Activated CD8-positive, alpha-beta memory T cell treated with anti-CD3 and anti-CD28 coated beads, Interleukin-2, amount 50 U/mL, for 24 hours (primary cell): Measurements from ENCODE around the gene RIPK4.
"Not testable (repeated sequence)": the region's sequence is repeated elsewhere in the genome, so short reads cannot be mapped to it uniquely, and the experiment has no call there.

Source experiments
- DNase-seq: peaks from one replicate; pipeline ENCODE4 v3.0.0-alpha.2; 2020; ENCODE audit errors: extremely low read depth

RIPK4 gene

DNA sequence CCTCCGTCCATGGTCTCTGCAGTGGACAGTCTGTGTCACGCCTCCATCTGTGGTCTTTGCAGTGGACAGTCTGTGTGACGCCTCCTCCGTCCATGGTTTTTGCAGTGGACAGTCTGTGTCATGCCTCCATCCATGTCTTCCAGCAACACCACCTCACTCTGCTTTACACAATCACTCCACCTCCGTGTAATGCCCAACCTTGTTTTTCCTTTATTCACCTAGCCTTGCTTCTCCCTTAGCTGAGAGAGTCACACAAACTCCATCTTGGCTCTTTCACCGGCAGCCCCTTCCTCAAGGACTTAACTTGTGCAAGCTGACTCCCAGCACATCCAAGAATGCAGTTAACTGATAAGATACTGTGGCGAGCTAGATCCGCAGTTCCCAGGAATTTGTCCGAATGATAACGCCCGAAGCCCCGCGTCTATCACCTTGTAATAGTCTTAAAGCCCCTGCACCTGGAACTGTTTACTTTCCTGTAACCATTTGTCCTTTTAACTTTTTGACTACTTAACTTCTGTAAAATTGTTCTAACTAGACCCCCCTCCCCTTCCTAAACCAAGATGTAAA lies 52.5 kb downstream of the RIPK4 start:
- DNase-seq, result not testable (repeated sequence)

DNA sequence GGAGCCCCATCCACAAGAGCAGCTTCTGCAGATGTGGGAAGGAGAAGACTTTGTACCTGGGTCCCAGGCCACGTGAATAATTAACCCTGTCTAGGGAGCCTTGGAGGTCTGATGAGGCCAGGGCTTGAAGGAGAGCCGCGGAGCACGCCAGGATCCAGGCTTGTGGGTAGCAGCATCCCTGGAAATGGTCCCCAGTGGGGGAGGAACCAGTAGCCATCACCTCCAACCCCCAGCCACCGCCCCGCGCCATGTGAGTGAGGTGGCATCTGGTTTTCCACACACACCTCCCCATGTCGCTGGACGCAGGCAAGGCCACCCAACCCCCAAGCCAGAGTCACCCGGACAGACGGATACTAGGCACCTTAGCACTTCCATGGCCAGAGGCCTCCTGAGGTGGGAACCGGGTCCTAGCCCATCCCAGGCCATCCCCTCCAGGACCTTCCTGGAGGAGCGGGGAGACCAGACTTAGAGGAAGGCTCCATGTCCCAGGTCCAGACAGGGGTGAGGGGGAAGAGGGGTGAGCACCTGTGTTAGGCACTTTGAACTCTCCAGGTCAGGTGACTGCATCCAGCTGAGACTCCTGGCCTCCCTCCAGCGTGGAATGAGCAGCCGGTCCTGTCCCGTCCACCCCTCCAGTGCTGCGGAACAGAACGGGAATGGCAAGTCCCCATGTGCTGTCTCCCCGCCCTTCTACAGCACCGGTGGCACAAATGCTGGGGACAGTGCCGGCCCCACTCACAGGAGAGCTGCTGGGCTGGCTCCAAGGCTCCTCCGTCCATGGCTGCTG lies 53.2 kb downstream of the RIPK4 start:
- DNase-seq, result no peak

DNA sequence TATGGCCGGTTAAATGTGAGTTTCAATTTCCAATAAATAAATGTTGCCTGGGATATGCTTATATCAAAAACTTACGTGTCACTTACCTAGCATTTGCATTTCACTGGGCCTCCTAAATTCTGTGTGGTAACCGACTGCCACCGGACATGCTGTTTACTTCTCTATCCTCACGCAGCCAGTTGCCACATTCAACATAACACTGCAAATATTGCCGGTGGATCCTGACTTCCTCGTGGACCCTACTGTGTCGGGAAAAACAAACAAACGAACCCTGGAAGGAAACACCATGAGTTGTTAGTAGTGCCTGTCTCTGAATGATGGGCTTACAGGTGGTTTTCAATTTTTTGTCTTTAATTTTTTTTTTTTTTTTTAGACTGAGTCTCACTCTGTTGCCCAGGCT lies 54.1 kb downstream of the RIPK4 start:
- DNase-seq, result no peak

DNA sequence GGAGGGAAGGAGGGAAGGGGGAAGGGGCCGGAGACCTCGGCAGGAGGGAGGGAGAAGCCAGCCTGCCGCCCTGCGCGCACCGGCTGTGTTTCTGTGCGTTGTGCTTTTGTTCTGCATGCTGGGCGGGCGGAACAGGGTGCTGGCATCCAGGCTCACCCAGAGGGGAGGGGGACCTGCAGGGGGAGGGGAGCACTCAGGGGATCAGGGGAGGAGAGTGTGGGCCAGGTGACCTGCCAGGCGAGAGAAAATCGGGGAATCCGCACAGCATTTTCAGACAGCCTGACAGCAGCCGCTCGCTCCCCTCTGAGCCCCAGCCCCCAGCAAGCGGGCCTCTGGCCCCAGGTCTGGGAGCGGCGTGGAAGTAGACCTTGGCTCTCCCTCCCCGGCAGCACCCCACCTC lies 54.7 kb downstream of the RIPK4 start:
- no peak for DNase-seq

DNA sequence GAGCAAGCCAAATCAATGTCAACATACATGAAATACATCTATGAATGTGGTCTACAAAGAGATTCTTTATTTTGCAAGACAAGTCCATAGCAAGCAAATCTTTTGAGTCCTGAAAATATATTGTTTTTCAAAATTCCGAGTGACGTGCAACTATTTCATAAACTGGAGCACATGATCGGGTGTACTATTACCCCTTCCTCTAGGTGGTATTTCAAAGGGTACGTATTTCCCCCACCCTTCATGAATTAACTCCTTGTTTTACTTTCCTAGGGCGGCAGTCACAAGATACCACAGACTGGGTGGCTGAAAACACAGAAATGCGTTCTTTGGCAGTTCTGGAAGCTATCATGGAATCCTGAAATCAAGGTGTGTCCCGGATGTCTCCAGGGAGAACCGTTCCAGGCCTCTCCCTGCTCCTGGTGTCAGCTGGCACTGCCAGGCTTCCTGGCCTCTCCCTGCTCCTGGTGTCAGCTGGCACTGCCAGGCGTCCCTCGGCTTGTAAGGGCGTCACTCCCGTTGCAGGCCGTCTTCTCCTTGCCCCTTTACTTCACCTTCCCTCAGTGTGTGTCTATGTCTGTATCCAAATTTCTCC lies 55.3 kb downstream of the RIPK4 start:
- no peak for DNase-seq

DNA sequence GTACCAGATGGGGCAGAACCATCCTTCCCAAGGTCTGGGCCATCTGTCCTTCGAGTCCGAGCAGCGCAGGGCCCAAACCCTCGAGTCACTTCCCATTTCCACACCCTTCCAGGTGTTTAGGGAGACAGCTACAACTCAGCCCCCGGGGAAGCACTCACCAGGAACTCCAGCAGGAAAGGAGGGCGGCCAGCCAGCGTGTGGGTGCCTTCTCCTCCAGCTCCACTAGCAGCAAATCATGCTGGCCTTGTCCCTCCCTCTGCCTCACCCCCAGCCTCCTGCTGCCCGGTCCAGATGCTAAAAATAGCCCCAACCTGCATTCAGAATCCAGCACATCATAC lies 56.1 kb downstream of the RIPK4 start:
- no peak for DNase-seq

DNA sequence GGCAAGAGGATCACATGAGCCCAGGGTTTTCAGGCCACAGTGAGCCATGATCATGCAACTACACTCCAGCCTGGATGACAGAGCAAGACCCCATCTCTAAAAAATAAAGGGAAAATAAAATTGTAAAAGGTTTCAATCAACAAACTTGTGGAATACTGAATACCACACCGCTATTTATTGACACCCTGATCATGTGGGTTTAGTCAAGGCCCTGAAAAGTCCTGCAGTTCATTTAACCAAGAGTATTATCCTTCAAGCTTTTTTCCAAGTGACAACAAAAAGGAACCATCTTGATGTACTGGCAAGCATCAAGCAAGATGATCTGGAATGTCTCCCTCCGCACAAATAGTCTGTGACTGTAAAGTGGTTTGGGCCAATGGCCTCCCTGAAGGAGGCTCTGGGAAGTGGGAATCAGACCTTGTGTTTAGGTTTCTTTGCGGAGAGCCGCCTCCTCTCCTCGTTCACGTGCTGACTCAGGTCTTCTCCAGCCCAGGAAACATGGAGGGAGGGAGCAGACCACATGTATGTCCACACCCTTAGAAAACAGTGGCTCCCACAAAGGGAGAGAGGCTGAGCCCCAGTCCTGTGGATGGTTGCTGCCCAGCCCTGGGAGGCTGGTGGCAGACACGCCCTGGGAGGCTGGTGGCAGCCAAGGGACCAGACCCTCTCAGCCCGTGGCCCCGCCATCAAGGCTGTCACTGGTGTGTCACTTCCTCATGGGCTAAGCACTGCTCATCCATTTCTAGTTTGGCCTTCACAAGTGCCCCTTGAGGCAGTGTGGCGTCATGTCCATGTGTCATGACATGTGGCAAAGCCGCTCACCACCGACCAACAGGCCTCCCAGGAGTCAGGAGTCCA lies 56.7 kb downstream of the RIPK4 start:
- DNase-seq, result no peak

DNA sequence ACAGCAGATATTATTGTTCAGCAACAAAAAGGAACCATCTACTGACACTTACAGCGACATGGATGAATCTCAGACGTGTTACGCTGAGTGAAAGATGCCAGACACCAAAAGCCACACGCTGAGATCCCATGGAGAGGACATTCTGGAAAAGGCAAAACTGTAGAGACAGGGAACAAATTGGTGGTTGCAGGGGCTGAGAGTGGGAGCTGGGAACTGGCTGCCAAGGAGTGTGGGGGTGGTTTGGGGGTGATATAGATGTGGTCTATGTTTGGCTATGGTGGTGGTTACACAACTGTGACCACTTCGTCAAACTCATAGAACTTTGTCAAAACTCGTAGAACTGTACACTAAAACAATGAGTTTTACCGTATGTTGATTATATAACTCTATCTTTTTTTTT lies 57.7 kb downstream of the RIPK4 start:
- DNase-seq, result no peak

DNA sequence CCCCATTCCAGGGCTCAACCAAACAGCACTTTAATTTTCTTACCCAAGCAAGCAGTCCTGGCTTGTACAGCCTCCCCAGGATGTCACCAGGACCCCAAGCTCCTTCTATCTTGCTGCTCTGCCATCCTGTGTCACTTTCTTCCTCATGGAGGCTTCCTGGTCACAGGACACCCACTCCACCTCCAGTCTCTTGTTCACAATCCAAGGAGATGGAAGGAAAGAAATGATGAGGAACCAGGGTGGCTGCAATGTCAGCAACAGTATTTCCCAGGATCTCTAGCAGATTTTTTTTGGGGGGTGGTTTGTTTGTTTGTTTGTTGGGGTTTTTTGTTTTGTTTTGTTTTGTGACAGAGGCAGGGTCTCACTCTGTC lies 58.9 kb downstream of the RIPK4 start:
- no peak for DNase-seq

DNA sequence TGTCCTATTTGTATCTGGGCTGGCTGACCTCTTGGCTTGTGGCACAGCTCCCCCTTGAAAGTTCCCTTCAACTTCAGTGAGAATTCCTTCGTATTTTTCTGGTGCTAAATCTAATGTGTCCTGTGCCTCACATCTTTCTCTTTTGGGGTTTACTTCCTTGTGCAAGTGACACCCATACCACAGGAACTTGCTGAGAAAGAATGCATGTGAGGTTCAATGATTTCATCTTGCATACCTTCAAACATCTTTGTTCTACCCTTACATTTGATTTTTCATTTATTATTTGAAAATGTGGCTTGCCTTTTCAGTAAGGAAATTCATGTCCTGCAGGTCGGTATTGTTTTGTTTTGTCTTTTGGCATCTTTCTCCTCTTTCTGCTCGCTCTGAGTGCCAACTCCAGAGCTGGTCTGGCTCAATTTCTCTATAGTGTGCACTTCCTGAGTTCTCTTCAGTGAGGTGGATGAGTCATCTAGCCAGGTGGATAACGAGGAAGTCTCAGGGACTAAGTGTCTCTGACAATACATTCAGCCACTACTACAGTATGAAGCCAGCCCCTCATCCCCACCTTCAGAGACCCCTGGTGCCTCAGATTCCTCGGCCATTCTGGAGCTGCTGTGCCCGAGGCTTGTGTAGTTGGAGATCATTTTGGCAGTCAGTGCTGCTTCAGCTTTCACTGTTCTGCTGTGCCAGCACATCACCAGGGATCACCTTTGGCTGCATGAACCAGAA lies 59.5 kb downstream of the RIPK4 start:
- DNase-seq, result no peak

DNA sequence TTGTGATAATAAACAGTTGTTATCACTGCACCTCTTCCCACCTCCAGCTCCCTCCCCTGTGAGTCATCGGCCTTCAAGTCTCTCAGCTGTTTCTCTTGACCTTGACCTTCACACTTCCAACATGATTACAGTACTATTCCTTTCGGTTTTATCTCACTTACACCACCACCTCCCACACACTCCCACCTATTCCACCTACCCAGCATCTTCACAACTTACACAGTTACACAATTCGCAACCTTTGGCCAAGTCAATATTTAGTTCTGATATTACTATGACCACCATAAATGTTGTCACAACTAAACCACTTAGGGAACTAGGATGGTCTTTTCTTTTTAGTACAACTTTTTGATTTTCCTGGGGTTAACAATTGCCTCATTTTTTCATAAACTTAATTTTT lies 60.2 kb downstream of the RIPK4 start:
- DNase-seq, result no peak

DNA sequence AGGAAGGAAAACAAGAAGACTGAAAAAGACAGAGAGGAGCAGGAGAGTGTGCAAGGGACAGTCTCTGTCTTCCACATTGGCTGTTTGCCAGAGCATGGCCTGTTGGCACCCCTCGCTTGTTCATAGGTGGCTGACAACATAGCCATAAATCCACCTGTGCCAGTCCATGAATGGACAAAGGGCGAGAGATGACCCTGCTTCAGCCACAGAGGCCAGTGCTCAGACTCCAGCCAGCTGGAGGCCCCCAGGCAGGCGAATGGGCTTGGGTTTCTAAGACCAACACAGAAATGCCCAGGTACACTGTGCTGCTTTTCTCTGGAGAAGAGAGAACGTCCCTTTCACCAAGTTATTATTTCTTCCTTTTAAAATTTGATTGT lies 60.6 kb downstream of the RIPK4 start:
- no peak for DNase-seq

DNA sequence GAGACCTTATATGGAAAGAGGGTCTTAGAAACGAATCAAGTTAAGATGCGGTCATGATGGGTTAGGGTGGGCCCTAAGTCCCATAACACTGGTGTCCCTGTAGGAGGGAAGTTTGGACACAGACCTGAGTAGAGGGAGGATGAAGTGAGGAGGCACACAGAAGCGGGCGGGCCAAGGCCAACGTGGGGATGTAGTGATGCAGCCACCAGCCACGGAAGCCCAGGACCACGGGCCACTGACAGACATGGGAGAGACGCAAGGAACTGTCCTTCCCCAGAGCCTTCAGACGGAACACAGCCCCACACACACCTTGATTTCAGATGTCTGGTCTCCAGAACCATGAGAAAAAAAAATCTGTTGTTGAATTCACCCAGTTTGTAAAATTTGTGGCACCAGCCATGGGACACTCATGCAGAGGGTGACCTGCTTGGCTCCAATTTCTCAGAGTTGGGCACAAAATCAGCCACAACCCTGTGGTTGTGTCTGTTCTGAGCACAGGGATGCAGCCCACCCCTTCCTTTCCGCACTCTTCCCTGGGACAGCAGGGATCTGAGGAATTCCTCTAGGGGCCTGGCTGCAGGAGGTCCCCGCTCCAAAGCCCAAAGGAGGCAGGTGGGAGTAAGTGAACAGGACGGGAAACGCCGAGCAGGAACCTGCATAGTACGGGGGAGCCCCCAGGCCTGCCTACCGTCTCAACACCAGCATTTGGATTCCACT lies 61.1 kb downstream of the RIPK4 start:
- DNase-seq, result no peak

DNA sequence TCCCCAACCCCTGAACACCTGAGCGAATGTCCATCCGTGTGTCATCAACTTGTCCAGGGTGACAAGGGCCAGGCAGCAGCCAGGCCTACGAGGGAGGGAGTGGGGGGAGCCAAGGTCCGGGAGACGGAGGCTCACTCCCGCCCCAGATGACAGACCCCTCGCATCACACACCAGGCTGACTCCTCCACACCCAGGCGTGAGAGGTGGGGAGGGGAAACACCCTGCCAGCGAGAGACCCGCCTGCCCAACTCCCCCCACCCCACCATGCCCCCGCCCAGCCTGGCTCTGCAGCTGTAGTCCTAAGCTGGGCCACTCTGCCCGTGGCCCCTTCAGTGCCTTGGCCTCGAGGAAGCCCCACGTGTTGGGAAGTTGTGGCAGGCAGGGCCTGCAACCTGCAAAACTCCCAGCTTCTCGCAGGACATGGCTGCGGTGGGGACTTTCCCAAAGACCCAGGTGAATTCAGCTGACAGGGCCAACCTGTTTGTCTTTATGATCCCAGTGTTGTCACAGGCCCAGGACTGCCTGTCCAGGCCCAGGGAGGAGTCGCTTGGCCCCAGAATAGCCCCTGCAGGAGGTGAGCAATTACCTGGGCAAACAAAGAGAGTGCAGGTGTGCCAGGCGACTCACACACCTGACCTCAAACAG lies 62.9 kb downstream of the RIPK4 start:
- no peak for DNase-seq

DNA sequence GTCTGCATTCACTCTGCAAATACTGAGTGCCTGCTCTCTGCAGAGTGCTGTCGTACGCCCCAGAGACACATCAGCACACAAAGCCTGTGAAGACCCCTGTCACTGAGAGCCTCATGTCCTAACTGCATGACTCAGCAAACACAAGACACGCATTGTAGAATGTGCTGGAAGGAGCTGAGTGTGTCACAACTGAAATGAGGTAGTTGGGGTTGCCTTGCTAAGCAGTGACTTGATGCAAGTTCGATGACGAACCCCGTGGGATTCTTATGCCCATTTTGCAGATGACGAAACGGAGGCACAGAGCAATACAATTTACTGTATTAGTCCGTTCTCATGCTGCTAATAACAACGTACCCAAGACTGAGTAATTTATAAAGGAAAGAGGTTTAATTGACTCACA lies 65.1 kb downstream of the RIPK4 start:
- no peak for DNase-seq

DNA sequence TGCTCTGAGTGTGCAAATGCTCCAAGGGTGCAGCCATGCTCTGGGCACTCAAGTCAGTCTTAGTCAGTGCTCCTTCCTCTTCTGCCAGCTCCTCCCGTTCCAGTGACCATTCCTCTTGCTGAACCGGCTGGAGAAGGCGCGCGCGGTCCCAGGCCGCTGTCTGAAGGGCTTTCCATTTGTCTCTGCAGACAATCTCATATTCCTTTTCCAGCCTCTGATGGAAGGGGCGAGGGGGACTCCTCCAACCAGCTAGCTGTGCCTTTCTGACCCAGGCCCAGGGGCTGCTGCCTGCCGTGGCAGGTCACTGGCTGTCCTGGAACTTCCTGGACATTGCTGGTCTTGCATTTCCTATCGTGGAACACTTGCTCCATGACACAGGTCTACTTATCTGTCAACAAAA lies 67.5 kb downstream of the RIPK4 start:
- no peak for DNase-seq

DNA sequence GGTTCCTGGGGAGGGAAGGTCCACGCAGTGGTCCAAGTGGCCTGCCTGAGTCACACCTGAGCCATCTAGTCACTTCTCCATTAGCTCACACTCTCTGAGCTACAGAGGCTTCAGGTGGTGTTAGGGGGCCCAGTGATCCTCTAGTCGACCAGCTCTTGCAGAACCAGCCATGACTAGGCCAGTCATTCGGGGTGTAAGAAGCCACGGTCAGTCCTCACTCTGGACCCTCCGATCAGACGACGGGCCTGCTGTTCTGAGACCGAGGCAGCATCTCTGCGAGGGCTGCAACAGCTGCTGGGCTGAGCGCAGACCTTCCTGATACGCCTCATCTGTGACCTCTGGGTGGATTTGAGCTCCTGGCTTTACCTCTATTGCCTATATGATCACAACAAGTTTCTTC lies 68.8 kb downstream of the RIPK4 start:
- no peak for DNase-seq

DNA sequence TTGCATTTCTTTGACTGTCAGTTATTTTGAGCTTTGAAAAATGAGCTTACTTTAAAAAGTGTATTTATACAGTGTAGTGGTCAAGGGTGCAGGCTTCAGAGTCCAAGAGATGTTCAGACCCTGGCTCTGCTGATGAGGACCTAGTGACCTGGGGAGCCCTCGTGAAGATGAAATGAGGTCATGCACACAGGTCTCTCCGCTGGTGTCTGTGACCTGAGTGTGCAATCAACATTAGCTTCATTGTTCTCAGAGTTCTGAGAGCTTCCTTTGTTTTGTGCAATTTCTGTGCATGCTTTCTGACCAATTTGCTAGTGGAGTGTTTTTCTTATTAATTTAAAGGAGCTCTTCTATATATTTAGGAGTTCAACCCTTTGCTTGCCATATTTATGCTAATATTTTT lies 71.3 kb downstream of the RIPK4 start:
- no peak for DNase-seq

DNA sequence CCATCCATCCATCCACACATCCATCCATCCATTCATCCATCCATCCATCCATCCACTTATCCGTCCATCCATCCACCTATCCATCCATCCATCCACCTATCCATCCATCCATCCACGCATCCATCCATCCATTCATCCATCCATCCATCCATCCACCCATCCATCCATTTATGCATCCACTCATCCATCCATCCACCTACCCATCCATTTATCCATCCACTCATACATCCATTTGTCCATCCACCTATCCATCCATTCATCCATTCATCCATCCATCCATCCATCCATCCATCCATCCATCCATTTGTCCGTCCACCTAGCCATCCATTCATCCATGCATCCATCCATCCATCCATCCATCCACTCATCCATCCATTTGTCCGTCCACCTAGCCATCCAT lies 72.8 kb downstream of the RIPK4 start:
- not testable (repeated sequence) for DNase-seq

DNA sequence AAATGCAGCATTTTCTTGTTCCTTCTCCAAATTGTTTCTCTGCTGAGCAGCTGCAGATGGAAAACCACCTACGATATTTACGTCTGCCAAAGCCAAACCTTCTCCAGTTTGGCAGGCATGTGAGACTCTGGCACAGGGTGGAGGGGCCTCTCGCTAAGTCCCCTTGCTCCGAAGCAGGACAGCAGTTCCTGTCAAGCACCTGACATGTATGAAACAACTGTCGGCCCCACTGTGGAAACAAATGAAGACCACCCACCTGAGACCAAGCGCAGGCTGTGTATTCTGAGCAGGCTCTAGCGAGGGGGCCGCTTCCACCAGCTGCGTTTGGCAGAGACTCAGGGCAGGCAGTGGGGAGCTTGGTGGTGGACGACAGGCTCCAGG lies 74.7 kb downstream of the RIPK4 start:
- no peak for DNase-seq
